ENCODE measurements around the gene SOCS3. TPM values are rescaled to one million over a fixed set of nuclear protein-coding genes. Genes with fewer than 3 reads are reported as not detected.

The SOCS3 gene
- total RNA-seq, 1 donor from 2014 or later, result 5.3 TPM

- no peak for FAIRE-seq
- no peak for DNase-seq (ENCODE audit: low spot score in 2 of 2)
Measured at GRCh38 chr17:78391051-78391431, 31.2 kb upstream of the SOCS3 start.

GRCh38 chr17:78390241-78391050 is 30.6 kb upstream of the SOCS3 start:
- no peak for FAIRE-seq
- DNase-seq (ENCODE audit: low spot score in 2 of 2), result no peak

- FAIRE-seq (no peak), DNase-seq (ENCODE audit: low spot score in 2 of 2) (no peak)
Measured at GRCh38 chr17:78387977-78388941, 28.4 kb upstream of the SOCS3 start.

GRCh38 chr17:78384479-78385175 is 24.8 kb upstream of the SOCS3 start:
- DNase-seq (ENCODE audit: low spot score in 2 of 2), result no peak
- no peak for FAIRE-seq

- DNase-seq (ENCODE audit: low spot score in 2 of 2) (no peak), FAIRE-seq (no peak)
Measured at GRCh38 chr17:78383725-78384471, 24.0 kb upstream of the SOCS3 start.

- FAIRE-seq, result no peak
- no peak for DNase-seq (ENCODE audit: low spot score in 2 of 2)
Measured at GRCh38 chr17:78381601-78382232, 21.8 kb upstream of the SOCS3 start.

GRCh38 chr17:78380370-78380769 is 20.5 kb upstream of the SOCS3 start:
- FAIRE-seq (no peak), DNase-seq (ENCODE audit: low spot score in 2 of 2) (no peak)

- FAIRE-seq, result no peak
Measured at GRCh38 chr17:78379131-78379491, 19.2 kb upstream of the SOCS3 start.

GRCh38 chr17:78378225-78379130 is 18.6 kb upstream of the SOCS3 start, which contains the start of gene PGS1:
TSS of gene PGS1 (plus strand) at chr17:78378649. CDS start at chr17:78378666, 17 bp downstream.
- no peak for FAIRE-seq
- DNase-seq (ENCODE audit: low spot score in 2 of 2), result peak; percentile 88 to 89

More at GRCh38 chr17:78379131-78379491, 19.2 kb upstream of the SOCS3 start:
- DNase-seq (ENCODE audit: low spot score in 2 of 2), result no peak

- FAIRE-seq, result no peak
- no peak for DNase-seq (ENCODE audit: low spot score in 2 of 2)
Measured at GRCh38 chr17:78377858-78378224, 18.0 kb upstream of the SOCS3 start.

- DNase-seq (ENCODE audit: low spot score in 2 of 2) (no peak), FAIRE-seq (no peak)
Measured at GRCh38 chr17:78376161-78376560, 16.3 kb upstream of the SOCS3 start.

GRCh38 chr17:78375401-78376151 is 15.7 kb upstream of the SOCS3 start:
- FAIRE-seq, result no peak

GRCh38 chr17:78374631-78375274 is 14.9 kb upstream of the SOCS3 start:
- no peak for FAIRE-seq
- no peak for DNase-seq (ENCODE audit: low spot score in 2 of 2)

More at GRCh38 chr17:78375401-78376151, 15.7 kb upstream of the SOCS3 start:
- no peak for DNase-seq (ENCODE audit: low spot score in 2 of 2)

GRCh38 chr17:78374189-78374588 is 14.3 kb upstream of the SOCS3 start:
- DNase-seq (ENCODE audit: low spot score in 2 of 2) (no peak), FAIRE-seq (no peak)

- no peak for DNase-seq (ENCODE audit: low spot score in 2 of 2)
- FAIRE-seq, result no peak
Measured at GRCh38 chr17:78372841-78373240, 13.0 kb upstream of the SOCS3 start.

GRCh38 chr17:78371056-78371455 is 11.2 kb upstream of the SOCS3 start:
- FAIRE-seq (no peak), DNase-seq (ENCODE audit: low spot score in 2 of 2) (no peak)

GRCh38 chr17:78369791-78370381 is 10.0 kb upstream of the SOCS3 start:
- no peak for FAIRE-seq
- DNase-seq (ENCODE audit: low spot score in 2 of 2), result no peak
